ENCODE measurements around the gene CYP2D6. TPM values are rescaled to one million over a fixed set of nuclear protein-coding genes. Genes with fewer than 3 reads are reported as not detected.
"Not testable (repeated sequence)": the region's sequence is repeated elsewhere in the genome, so short reads cannot be mapped to it uniquely, and the experiment has no call there.

The CYP2D6 gene
- total RNA-seq: 1.1 TPM

DNA sequence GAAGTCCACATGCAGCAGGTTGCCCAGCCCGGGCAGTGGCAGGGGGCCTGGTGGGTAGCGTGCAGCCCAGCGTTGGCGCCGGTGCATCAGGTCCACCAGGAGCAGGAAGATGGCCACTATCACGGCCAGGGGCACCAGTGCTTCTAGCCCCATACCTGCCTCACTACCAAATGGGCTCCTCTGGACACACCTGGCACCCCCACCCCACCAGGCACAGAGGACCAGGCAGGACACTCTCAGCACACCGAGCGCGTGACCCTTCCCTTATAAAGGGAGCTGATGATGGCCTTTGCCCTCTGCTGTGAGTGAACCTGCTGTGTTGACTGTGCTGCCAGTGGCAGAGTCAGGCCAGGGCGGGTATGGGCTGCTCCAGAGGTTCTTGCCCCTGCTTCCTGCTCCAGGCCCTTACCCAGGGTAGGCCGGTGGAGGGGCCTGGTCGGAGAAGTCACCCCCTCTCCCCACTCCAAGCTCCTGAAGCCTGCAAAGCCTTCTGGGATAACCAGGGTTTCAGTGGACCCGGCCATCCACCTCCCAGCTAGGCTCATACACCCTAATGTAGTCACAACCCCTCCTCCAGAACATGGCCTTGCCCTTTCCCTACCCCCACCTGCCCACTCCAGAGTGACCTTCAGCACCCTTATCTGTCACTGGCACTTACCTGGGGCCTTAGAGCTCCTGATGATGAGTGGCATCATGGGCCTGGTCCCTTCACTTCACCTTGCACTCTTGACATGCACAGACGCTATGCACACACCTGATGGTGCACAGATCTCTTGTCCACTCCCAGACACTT, at the start of gene CYP2D6:
CYP2D6 (minus strand) TSS at position 172 of the 793 bp plus-strand sequence; CDS start at position 153, 19 bp downstream.
- ATAC-seq: not testable (repeated sequence)

DNA sequence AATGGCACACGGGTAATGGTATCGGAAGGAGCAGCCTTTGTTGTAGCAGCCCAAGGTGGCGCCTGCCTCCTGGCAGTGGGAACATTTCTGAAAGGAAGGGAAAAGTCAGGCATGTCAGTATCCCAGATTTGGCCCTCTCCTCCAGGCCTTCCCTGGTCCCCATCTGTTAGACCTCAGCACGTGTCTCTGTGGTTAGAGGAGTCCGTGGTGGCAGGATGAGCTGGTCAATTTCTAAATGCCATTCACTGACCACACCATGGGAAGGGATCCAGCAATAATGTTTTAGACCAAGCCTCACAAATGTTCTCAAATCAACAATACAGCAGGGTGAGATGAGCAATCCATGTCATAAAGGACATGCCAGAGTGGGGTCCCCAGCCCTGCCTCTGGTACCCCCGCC, 49.0 kb upstream of the CYP2D6 start:
- no peak for ATAC-seq

DNA sequence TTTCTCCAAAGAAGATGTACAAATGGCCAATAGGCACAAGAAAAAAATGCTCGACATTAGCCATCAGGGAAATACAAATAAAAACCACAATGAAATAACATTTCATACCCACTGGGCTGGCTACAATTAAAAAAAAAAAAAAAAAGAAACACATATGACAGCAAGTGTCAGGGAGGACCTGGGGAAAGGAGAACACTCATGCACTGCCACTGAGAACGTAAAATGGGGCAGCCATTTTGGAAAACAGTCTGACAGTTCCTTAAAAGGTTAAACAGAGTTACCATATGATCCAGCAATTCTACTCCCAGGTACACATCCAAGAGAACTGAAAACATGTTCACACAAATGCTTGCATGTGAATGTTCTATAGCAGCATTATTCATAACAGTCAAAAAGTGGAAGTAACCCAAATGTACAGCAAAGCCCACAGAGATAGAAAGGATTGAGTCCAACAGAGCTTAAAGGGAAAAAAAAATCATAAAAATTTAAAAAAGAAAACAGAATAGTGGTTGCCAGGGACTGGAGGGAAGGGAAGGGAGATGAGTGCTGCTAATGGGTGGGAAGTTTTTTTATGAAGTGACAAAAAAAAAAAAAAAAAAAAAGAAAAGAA, 48.4 kb upstream of the CYP2D6 start:
- no peak for ATAC-seq

DNA sequence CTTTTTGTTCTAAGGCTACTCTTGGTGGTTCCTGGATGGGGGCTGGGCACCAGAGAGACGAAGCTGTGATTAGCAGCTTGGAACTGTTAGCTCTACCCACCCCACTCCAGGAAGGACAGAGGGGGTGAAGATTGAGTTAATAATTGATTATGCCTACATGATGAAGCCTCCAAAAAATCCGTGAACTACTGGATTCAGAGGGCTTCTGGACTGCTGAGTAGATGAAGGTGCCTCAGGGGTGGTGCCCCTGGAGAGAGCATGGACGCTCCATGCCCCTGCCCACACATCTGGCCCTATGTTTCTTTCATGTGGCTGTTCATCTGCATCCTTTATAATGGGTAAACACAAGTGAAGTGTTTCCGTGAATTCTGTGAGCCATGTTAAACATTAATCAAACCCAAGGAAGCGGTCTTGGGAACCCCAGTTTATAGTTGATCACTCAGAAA, 47.3 kb upstream of the CYP2D6 start:
- ATAC-seq: no peak

DNA sequence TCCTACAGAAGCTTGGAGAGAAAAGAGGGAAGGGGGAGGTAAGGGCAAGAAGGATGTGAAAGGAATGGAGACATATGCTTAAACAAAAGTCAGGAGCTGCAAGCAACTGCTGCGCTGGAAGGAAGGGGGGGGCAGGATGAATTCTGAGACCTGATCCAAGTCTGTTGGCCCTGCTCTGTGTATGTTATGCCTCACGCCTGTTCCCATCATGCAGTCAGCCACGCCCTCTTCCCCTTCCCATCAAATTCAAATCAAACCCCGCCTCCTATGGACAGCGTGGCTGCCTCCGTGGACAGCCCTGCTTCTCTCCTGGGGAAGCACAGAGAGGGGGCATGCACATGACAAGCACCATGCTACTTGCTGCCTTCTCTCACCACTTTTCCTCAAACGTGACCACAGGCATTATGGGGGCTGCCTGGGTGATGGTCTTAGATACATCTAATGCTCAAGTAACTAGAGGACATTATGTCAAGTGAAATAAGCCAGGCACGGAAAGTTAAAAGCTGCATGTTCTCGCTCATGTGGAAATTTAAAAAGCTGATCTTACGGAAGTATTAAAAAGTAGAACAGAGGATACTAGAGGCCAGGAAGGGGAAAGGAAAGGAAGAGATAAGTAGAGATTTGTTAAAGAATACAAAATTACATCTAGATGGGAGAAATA, 45.8 kb upstream of the CYP2D6 start:
- ATAC-seq: no peak

DNA sequence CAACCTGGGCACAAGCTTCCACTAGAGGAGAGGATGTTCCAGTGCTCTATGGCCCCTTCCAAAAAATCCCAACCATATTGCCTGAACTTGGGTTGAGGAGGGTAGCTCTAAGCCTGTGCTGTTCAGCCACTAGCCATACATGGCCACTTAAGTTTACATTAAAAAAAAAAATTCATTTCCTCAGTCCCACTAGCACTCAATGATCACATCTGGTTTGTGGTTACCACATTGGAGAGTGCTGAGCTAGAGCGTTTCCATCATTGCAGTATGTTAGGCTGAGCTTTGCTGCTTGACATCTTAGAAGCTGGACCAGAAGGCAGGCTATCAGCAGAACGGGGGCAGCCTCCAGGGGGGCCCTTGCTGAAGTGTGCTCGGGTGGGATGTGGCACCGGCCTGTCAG, 43.5 kb upstream of the CYP2D6 start:
- peak; percentile 12 for ATAC-seq

DNA sequence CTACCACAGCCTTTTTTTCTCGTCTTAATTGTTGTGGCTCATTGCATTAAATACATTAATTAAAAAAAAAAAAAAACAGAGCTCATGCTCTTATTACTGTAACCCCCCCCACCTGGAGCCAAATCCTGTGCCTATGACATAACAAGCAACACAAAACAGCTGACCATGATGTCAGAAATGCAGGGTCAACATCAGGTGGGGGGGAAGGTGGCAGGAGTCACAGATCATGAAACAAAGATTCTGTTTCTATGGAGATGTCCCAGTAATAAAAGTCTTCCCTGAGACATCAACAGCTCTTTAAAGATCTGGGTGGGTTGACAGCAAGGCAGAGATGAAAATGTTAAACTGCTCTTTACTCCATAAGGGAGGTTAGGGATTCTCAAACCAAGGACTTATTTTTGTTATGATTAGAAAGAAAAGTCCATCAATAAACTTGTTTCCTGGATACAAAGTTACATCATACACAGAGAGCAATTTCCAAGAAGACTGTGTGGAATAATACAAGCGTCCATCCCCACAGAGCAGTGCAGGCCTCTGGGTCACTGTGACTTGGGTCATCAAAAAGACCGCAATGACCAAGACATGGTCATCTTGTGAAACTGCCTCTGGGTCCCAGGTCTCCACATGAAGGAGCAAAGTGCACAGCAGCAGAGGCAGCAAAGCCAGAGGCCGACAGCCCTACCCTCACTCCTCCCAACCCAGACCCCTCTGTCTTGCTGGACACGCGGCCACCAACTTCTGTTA, 42.7 kb upstream of the CYP2D6 start:
- no peak for ATAC-seq

DNA sequence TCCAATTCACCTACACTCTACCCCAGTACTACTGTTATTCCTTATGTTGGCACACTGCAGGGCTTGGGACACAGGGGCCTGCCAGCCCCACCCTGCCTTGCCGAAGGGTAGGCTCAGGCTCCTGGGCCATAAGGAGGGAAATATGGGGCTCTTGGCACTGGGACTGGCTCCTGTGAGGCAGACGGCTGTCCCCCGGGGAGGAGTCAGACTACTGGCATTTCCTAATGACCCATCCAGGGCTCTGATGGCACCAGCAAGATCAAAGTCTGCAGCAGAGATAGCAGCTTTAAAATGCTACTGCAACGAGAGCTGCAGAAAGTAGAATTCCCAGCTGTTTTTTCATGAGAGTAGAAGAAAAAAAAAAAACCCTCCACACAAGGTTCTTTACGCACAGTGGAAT, 42.2 kb upstream of the CYP2D6 start:
- no peak for ATAC-seq

DNA sequence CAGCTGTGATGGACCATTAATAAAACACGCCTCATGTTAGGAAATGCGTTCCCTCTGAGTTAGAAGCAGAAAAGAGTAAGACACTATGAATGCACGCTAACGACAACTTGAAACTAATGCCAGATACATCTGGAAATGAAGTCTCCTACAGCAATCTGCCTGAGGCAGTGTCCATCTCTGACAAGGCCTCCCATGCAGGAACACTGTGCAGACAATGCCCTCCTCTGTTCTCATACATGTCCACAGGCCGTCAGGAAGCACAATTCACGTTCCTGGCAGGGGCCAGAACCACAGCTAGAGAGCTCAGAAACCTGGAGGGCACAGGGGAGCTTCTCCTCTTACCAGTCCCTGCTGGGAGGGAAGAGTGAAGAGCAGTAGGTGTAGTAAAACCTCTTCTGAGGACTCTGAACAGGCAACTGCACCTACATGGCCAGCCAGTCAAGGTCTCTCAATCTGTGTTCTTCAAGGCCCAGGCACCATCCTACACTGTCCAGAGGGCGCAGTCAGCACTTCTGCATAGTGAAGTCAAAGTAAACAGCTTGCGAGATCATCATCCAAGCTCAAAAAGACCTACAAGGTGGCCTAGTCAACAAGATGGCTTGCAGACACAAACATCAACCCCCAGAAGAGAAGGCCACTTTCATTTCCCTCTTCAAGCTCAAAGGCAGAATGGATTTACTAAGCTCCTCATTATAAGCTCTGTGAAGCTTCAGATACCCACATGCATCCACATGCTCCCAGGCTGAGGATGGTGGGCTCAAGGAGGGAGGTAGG, 41.5 kb upstream of the CYP2D6 start:
- no peak for ATAC-seq

DNA sequence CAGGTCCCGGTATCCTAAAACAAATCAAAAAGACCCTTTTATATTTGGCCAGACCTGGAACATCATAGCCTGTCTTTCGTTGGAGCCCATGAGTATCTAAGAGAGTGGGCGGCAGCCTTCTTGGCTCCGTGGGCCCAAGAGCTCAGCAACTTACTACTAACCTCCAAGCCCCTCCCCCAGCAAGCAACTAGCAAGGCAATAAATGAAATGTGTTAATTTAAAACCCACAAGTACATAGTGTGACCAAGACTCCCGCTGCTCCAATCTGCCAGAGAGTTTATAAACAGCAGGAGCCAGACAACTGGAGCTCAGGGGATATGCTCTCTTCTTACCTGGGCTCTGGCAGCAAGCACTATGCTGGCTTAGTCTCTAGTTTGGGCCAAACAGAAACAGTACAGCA, 40.8 kb upstream of the CYP2D6 start:
- ATAC-seq: no peak

DNA sequence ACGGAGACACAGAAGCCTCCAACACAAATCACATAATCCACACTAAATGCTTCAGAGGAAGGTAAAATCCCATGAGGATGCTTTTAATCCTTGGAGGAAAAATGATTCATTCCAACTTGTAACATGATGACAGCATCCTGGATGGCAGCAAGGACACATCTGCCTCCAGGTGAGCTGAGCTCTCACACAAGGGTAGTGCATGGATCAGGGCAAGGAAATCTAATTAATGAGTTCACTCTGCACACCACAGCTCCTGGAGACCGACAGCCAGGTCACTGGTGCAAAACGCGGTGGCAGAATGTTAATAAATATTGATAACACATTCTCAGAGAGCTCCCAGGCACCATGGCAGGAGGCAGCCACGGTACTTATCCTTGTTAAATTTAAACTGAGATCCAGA, 40.3 kb upstream of the CYP2D6 start:
- ATAC-seq: no peak

DNA sequence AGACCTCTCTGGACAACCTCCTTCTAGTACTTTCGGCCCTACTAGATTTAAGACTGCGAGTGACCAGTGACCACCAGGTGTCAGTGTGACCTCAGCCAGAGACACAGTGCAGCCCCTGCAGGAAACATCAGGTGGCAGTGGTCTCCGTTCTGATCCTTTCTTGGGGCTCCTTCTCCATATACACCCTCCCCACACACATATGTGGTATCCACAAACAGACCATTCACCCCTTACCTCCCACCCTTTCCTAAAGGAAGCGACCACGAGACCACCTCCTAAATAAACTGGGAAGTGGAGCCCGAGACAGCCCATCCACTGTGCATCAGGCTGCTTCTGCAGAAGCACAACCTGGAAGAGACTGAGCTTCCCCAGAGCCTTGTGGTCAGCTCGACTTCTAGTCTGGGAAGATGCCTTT, 38.5 kb upstream of the CYP2D6 start:
- peak; percentile 41 for ATAC-seq

DNA sequence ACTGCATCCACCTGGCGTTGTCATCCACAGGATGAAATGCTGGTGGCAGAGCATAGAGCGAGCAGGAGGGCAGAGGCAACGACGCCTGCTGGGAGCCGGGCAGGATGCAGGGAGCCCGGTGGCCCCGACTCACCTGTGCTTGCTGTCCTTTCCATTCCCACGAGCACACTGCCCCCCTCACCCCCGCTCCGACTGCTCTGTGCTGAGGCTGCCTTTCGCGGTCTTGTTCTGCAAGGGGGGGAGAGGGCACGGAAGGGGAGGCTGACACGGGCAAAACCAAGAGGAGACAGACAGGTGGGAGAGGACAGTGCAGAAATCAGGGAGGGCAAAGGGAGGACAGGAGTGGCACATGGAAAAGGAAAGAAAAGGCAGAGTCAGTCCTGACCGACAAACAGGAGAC, 37.9 kb upstream of the CYP2D6 start:
- no peak for ATAC-seq

DNA sequence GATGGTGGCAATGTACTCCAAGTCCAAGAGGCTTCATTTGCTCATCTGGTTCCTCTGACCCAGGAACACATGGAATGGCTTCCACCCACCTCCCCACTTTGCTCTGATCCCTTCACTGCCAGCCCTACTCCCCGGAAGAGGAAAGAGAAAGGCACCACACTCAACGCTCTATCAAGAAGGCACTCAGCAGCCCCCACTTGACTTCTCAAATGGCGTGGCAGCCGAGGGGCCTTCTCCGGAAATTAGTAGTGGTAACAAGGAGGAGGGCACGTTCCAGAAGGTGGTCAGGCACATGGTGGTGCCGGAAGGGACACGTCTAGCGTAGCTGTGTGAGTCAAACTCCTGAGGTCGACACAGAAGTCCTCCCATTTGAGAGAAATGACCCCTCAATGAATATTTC, 36.5 kb upstream of the CYP2D6 start:
- no peak for ATAC-seq

DNA sequence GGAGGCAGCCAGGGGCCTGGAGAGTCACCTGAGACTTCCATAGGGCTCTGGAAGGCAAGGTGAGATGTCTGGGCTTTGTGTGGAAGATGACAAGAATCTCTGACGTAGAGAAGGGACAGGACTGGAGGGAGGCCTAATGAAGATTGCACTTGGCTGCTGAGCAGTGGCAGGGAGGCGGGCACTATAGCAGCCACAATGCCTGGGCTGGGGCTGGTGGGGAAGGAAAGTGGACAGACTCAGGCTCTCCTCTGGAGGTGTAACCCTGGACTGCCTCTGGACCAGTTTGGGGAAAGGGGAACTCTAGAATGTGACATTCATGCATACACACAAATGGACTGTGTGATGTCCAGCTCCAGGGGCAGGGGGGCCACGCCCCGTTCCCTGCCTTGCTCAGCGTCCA, 34.3 kb upstream of the CYP2D6 start:
- ATAC-seq: no peak

DNA sequence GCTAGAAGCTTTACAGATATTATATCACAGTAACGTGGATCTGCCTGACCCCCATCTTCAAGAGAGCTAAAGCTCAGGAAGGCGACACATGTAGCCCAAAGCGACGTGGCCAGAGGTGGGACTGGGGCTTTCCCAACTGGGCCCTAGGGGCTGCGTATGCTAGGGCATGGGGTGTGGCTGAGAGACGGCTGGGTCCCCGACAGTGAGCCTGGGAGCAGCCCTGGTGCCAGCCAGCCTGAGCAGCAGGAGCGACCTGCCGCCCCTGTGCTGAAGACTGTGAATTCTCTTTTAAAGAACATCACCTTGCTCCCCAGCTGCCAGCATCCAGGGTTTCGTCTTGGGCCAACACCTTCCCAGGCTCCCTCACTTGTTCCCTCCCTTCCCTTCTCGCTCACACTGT, 32.9 kb upstream of the CYP2D6 start:
- ATAC-seq: peak; percentile 4

DNA sequence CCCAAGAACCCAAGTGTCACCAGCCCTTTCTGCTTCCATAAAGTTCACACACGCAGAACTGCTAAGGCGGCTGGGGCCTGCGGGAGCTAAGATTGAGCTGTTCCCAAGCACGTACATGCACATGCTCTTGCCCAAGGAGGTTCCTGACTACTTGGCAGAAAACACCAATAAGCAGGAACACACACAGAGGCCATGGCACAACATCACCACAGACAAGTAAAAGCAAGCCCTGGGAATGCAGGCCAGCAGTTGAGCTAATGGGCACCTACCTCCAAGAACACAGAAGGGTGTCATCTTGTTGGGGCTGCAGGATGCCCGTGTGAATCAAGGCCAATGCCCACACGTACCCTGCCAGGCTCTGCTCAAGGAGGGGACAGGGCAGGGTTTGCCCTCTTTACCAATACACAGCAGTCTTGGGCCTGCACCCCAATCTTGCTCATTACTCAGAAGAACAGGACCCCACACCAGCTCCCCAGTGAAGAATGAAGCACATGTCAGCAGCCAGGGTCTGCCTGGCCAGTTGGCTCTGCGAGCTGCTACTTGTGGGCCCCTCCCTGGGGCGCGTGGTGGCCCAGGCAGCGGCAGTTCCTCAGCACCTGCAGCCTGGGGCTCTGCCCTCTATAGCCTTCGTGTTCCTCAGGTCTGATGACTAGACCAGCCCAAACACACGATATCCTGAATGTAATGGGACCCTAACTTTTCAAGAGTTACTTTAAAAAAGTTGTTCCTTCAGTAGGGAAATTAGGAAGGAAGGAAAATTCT, 32.3 kb upstream of the CYP2D6 start:
- ATAC-seq: peak; percentile 86

DNA sequence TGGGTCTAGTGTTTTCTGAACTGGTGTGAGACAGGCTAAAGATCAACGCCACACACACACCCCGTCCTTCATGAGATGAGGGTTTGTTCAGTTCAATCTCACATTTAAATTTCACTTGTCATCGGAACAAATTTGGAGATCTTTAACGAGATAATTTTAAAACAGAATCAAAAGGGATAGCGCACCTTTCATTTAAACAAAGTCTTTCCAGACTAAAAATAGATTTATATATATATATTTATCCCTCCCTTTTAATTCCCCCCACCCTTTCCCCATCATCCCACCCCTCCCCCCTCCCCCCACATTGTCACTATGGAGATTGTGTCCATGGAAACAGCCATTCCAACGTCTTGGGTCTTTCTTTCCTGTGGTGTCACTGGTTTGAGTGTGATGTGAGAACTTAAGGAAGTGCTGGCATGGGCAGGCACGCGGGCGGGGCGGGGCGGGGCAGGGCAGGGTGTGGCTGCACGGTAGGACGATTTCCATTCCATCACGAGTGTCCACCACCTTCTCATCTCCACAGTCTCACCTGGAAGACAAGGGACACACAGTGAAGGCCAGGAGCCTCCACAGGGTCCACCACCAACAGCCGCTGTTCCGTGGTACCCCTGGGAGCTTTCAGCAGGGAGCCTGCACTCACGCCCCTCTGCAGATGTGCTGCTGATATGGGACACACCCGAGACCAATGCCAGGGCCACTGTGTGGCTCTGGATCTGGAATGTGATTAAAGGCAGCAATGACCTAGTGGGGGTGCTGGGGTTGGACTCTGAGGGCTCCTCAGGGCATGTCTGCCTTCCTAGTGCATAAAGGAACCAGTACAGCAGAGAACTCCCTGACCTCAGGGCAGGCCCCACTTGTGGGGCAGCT, 30.5 kb upstream of the CYP2D6 start:
- ATAC-seq: peak; percentile 49

DNA sequence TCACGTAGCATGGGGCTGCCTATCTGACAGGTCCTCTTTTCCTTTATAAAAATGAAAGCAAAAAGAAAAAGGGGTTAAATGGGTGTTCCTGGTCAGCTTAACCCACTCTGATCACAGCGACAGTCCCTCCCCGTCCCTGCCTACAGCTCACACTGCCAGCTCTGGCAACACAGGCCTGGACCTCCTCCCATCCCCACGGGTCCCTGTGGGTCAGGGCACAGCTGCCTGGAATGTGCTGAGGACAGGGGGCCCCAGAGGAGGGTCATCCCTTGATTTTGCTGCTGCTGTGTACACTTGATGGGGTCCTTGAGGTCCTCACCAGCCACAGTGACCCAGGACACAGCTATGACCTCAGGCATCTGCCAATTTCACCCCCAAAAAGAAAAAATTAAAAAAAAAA, 29.6 kb upstream of the CYP2D6 start:
- no peak for ATAC-seq

DNA sequence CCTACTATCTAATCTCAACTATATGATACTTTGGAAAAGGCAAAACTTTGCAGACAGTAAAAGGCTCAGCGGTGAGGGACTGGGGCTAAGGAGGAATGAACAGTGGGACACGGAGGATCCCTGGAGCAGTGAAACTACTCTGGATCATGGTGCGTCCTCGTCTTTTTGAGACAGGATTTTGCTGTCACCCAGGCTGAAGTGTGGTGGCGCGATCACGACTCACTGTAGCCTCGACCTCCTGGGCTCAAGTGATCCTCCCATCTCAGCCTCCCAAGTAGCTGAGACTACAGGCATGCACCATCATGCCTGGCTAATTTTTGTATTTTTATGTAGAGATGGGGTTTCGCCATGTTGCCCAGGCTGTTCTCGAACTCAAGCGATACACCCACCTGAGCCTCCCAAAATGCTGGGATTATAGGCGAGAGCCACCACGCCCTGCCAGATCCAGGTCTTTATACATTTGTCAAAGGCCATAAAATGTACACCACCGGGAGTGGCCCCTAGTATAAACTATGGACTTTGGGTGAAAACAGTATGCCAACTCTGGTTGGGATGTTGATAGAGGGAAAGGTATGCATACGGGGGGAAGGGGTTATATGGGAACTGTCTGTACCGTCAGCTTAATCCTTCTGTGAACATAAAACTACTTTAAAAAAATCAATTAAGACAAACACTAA, 28.0 kb upstream of the CYP2D6 start:
- no peak for ATAC-seq

All from esophagus mucosa (tissue), 1 donor.